Stimulated activated CD4-positive, alpha-beta T cell treated with anti-CD3 and anti-CD28 coated beads, TNF-alpha, amount 100 ng/mL, for 48 hours (primary cell): ENCODE measurements around the gene DRICH1.
"Not testable (repeated sequence)": the region's sequence is repeated elsewhere in the genome, so short reads cannot be mapped to it uniquely, and the experiment has no call there.

Experiments
- DNase-seq, 3 donors: peaks; one replicate each; pipeline ENCODE4 v3.0.0-alpha.2; 2020; ENCODE audit warnings: low read depth in 3 of 3

DRICH1 gene

DNA sequence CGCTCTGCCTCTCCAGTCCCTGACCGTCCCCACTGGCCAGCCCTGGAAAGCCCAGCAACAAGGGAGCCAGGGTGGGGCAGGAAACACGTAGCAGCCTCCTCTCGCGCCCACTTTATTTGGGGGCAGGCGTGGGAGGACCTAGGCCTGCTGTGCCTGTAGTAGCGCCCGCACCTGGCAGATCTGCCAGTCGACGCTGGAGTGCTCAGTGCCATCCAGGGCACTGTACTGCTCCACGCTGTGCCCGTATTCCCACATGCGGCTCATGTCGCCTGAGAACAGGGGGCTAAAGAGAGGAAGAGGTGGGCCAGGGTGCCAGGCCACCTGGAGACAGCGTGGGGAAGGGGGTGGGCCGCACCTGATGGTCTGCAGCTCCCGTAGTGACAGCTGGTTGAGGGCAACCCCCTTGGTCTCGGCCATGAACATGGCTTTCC lies 17.0 kb upstream of the DRICH1 start:
- DNase-seq = no peak

DNA sequence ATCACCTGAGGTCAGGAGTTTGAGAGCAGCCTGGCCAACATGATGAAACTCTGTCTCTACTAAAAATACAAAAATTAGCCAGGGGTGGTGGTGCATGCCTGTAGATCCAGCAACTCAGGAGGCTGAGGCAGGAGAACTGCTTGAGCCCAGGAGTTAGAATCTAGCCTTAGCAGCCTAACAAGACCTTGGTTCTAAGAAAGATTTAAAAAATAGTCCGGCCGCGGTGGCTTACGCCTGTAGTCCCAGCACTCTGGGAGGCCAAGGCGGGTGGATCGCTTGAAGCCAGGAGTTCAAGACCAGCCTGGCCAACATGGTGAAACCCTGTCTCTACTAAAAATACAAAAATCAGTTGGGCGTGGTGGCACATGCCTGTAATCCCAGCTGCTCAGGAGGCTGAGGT lies 14.4 kb upstream of the DRICH1 start:
- not testable (repeated sequence) for DNase-seq

DNA sequence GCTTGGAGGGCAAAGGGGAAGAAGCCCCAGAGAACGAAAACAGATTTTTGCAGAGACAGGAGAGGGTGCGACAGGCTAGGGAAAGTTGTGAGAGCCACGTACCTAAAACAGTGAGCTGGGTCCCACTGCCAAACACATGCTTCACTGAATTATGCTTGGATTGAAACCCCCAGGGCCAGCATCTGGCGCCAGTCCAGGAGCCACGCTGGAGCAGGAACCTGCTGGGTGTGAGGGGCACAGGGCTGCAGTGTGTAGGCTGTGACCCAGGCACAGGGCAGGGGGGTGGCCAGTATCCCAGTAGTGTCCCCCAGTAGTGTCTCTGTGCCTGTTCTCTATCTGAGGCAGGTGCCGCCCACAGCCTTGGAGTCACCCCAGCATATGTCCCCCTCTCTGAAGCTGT lies 8.1 kb upstream of the DRICH1 start:
- not testable (repeated sequence) for DNase-seq

DNA sequence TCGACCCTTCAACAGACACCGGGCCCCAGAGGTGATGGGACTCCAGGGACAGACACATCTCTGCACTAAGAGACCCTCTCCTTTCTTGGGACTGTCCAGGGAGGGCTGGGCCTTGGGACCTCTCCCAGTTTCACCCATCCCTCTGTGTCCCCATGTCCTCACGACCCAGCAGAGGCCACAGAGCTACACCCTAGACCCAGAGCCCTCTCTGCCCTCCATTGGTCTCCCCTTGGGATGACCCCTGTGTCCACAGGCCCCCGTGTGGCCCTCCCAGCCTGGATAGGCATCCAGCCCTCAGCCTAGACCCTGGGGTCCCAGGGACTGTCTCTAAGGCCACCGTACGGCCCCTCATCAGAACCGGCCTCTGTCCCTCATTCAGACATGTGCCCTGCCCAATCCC lies 7.5 kb upstream of the DRICH1 start:
- no peak for DNase-seq

DNA sequence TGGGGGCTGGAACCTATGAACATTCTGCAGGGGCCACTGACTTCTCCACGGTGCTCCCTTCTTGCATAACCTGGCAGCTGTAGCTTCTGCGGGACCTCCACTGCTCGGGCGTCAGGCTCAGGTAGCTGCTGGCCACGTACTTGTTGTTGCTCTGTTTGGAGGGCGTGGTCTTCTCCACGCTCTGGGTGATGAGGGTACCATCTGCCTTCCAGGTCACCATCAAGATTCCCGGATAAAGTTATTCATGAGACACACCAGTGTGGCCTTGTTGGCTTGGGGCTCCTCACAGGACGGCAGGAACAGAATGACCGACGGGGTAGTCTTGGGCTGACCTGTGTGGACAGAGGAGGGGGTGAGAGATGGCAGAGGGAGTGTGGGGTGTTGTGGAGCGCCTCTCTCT lies 6.5 kb upstream of the DRICH1 start:
- DNase-seq = no peak

DNA sequence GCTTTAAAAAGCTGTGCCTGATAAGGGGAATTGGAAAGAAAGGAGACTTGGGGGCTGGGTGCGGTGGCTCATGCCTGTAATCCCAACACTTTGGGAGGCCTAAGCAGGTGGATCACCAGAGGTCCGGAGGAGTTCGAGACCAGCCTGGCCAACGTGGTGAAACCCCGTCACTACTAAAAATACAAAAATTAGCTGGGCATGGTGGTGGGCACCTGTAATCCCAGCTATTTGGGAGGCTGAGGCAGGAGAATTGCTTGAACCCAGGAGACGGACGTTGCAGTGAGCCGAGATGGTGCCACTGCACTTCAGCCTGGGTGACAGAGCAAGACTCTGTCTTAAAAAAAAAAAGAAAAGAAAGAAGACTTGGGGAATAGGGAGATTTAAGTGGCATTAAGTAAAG lies 3.2 kb upstream of the DRICH1 start:
- DNase-seq = not testable (repeated sequence)

DNA sequence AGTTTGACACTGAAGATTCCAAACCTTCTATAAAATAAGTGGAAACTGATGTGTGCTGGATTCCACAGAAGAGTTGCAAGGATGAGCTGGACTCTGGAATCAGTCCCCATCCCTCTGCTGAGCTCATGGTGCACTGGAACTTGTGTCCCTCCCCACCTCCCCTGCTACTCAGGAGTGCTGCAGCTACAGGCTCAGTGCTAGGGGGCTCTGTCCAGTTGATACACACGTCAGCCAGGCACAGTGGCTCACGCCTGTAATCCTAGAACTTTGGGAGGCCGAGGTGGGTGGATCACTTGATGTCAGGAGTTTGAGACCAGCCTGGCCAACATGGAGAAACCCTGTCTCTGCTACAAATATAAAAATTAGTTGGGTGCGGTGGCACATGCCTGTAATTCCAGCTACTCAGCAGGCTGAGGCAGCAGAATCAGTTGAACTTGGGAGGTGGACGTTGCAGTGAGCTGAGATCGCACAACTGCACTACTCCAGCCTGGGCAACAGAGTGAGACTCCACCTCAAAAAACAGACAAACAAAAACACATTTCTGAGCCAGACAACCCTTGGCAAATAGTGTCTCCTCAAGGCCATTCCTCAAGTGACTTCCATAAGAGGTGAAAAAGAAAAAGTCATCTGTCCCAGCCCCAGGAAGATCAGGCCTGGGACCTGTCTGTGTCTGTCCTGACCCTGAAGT lies 3.9 kb downstream of the DRICH1 start:
- not testable (repeated sequence) for DNase-seq

DNA sequence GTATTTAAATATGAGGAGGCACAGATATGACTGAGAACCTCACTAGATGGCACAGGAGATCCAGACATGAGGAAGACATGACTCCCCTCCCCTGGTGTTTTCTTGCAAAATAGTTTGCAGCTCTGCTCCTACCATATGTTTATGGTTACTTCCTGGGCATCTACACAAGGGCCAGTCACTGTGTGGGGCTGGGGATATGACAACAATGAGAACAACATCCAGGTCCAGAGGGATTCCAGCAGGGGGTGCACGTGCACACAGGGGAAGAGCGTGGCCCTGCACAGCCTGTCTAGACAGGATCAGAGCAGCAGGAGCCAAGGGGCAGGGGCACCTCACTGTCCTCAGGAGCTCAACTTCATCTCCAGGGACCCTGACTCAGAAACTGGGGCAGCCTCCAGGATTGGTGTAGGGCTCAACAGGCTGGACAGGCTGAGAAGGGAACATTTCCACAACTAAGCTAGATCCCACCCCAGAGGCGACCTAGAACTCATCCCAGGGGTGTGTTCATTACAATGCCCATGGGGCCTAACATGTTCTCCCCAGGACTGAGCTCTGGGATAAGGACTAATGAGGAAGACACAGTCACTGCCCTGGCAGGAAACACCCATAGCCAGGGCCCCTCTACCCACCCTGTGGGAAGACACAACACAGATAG lies 4.6 kb downstream of the DRICH1 start:
- peak; percentile 26 to 46 (median 31) for DNase-seq

DNA sequence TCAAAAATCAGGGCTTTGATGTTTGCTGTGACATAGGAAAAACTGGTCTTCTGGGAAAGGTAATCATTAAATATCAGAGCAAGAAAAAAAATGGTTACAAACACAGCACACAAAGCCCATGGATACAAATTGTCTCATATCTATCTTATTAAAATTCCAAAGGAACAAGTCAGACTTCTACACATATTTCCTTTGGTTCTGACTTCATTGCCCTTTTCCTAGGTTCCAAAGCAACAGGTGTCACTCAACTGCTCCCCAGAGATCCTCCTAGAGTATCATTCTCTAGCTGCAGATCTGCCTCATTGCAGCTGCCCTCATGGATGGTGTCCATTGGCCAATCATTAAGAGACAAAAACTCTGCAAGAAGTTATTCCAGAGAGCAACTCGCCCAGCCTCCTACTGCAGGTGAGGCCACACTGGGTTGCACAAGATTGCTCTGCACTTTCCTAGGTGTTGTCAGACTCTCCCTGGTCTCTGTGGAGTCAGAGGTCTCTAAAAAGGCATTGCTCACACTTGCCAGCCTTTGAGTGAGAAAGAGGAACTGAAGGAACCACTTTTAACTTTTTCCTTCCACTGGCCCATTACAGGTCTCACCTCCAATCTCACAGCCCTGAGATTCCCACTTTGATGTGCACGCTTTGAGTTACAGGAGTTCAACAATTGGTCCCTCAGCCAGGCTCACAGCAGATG lies 5.7 kb downstream of the DRICH1 start:
- no peak for DNase-seq

DNA sequence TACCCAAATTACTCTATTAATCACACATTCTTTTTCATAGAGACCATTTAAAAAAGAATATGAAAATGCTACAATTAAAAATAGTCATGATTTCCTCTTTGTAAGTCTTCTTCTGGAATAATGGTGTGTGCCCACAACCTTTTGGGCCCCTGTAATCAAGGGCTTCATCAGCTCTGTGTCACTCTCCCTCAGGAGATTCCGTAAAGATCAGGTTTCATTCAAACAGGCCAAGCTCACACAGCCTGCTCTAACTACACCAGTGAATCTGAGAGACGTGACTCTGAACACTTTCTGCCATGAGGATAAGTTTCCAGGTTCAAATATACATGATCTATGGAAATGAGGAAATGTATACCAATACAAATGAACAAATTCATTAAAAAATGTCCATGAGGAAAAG lies 9.5 kb downstream of the DRICH1 start:
- no peak for DNase-seq

DNA sequence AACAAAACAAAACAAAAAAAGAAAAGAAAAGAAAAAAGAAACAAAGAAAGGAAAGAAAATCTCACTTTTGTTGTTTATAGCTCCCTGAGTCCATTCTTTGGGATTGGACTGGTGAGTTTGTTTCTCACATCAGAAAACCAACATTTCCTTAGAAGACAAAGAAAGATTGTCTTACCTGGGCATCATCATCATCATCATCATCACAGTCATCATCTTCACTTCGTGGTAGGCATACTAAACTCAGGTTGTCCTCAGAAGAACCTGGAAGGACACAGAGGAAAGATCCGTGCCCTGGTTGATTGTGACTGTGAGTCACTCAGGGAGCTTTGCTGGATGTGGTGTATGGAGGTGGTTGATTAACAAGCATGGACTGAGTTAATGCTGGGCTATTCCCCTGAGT lies 10.2 kb downstream of the DRICH1 start:
- DNase-seq = not testable (repeated sequence)

DNA sequence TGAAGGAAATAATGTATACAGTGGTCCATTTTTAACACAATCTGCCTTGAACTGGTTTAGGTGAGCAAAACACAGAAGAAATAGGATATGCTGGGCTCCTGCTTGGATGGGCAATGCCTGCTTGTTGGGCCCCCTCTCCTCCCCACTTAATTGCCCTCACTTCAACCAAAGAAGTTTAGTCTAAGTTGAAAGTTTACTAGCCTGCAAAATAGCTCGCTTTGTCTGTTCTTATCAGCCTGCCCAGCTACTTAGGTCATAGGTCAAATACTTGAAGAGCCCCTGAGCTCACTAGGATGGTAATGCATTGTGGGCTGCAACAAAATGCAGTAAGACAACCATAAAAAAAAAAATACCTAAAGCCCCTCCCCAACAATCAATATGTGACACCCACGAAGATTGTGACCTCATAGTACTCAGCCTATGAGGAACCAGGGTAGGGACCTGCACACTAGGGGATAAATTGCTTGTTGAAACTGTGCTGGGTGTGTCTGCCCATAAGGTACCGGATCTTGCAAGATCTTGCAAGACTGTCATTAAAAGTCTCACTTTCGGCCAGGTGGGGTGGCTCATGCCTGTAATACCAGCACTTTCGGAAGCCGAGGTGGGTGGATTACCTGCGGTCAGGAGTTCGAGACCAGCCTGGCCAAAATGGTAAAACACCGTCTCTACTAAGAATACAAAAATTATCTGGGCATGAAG lies 10.9 kb downstream of the DRICH1 start:
- DNase-seq = no peak

DNA sequence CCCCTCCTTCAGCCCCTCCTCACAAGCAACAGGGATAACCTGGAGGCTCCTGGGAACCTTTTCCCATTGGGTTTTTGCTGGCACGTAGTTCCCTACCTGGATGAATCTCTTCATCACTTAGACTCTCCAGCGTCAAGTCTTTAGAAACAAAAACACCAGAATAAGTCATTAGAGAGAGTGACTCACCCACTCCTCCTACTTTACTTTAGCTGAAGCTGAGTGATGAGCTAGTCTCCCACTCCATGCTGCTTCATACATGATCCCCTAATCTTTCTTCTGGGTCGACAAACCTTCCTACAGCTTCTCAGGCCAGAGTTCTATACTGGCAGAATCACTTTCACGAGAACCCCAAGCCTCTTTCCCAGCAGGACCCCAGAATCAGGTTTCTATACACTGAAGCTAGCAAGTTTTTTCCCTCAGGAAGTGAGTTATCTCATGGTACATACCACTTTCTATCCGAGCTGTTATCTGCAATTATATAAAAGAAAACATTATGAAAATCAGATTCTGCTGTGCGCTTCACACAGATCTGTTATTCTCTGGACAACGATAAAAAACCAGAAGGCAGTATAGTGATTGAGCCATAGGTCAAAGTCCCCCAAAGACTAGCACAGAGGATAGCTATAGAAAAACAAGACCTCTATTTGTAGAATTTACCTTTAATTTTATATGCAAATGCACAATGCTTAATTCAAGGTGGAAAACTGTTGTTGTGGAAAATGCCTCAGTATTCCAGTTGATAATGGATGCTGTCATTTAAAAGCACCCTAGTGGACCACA lies 18.7 kb downstream of the DRICH1 start:
- no peak for DNase-seq

DNA sequence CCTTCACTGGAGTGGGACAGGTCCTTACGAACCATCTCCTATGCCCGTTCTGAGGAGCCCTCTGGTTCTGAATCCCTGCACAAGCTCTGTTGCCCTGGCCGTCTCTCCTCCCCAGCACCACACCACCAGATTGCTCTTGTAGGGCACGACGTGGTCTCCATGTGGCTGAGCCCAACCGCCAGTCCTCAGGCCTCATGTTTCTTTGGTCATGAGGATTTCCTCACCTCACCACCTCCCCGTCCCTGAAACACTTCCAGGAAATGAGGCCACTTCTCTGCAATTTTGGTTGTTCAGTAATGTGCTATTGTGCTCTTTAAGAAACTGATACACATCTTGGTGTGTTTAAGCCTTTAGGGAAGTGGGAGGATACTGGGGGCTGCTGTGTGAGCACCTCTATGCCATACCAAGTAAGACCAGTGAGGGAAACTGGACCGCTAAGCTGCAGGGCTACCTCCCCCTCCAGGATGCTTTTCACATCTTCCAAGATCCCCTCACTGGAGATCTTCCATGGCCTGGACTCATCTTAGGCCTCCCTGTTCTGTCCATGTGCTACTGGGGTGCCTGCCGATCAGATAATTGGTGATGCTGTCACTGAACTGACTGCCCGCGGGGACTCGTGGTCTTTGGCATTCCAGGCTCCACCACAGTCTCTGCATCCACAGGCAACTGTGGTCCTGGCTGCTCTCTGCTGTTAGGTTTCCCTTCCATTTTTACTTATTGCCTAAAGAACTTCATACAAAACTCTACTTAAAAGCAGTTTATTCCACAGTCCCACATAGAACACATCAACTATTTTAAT lies 21.9 kb downstream of the DRICH1 start:
- DNase-seq = no peak

DNA sequence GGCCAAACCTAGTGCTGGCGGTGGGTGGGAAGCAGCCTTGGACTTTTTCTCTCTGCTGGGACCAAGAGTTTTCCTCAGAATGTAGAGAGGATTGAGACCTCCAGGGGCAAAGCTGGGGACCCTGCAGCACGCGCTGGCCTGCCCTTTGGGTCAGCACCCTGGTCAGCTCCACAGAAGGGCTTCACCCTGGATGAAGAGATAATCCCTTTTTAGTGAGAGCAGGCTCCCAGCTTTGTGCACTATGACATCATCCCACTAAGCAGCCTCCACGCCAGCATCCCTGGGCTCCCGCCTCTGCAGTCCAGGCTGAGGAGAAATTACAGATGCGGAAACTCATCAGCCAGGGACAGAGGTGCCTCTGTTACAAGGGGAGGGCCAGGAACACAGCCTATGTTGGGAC lies 23.5 kb downstream of the DRICH1 start:
- DNase-seq = no peak

DNA sequence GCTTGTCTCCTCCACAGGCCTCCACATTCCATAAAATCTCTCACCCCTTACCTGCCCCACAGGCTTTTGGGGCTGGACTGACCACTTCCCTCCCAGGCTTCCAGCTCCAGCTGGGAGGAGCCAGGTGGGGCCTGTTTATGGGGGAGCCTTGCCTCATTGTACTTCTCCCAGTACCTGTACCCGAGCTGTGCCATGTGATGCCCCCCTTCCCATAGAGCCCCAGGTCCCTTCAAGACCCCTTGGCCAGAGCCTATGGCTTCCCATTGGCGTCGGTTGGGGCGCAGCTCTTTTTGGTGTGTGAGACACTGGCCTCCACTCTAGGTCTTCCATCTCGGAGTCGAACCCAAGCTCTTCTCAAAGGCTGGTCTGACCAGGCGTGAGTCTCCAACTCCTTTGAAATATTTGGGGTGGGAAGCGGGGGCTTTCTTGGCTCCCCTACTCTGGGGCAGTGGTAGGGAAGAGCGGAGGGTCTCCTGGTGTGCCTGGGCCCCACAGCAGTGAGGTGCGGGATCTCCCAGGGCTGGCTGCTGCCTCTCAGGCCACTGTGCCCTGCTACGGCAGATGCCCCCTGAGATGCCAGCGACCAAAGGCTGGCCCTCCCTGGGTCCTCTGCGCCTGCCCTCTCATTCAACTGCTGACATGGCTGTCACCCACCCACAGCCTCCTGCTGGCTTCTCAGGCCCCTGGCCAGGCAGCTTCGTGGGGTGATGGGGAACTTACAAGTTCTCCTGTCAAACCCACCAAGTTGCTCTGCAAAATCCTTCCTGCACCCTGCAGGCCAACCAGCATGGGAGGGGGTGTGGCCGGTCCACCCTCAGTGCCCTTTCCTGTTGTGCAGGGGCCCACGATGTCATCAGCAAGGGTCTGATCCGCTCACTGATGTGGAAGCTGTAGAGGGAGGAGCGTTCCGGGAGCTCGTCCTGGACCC lies 25.7 kb downstream of the DRICH1 start:
- DNase-seq = no peak

DNA sequence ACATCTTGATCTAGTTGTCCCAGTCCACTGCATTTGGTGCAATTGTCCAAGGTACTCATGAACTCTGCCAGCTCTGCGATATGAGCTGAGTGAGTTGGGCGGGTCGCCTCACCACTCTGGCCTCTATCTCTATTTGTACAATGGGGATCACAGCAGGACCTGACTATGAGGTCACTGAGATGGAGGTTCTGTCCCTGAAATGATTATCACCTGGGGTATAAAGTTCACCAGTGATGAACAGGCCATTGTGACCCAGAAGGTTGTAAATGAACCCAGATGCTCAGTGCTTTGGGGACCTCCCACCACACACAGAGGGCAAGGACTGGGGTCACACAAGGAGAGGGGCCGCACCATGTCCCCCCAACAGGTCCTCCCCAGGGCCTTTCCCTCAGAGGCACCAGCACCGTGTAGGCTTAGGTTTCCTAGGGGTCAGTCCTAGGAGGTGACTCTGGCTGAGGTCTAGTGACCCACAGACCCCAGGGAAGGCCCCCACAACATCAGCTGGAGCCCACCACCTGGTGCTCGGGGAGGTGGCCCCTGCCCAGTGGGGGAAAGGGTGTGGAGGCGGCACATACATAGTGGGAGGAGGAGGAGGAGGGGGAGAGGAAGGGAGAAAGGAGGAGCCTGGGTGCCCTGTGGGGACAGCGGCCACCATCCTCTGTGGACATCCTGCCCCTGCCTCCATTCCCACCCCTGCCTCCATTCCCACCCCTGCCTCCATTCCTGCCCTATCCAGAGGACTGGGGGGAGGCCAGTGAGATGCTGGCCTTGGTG lies 27.0 kb downstream of the DRICH1 start:
- DNase-seq = no peak

DNA sequence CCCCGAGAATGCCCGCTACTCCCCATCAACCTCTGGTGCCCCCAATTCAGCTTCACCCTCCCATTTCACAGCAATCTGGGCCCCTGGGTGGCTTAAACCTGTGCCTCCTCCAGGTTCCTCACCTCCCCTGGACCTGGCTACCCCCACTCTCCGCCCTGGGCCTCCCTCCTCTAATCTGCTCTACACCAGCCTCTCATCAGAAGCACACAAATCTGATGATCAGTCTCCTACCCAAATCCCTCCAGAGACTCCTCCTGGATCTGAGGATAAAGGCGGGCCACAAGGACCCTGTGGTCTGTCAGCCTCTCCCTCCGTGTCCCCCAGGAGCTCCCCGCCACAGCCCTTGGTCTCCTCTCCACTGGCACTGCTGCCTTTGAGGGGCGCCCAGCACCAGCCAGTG lies 28.9 kb downstream of the DRICH1 start:
- DNase-seq = no peak
